HG03103 (cell line): ENCODE results near the gene CSNK1G3.
"Not testable (repeated sequence)": the region's sequence is repeated elsewhere in the genome, so short reads cannot be mapped to it uniquely, and the experiment has no call there.

ENCODE experiments used
- ATAC-seq: cut with Tn5 transposase; IDR thresholded peaks from one replicate; pipeline ENCODE4 v1.9.1; 2021; ENCODE audit warnings: low read depth; ENCODE audit not compliant: unreplicated experiment

CSNK1G3 gene

DNA sequence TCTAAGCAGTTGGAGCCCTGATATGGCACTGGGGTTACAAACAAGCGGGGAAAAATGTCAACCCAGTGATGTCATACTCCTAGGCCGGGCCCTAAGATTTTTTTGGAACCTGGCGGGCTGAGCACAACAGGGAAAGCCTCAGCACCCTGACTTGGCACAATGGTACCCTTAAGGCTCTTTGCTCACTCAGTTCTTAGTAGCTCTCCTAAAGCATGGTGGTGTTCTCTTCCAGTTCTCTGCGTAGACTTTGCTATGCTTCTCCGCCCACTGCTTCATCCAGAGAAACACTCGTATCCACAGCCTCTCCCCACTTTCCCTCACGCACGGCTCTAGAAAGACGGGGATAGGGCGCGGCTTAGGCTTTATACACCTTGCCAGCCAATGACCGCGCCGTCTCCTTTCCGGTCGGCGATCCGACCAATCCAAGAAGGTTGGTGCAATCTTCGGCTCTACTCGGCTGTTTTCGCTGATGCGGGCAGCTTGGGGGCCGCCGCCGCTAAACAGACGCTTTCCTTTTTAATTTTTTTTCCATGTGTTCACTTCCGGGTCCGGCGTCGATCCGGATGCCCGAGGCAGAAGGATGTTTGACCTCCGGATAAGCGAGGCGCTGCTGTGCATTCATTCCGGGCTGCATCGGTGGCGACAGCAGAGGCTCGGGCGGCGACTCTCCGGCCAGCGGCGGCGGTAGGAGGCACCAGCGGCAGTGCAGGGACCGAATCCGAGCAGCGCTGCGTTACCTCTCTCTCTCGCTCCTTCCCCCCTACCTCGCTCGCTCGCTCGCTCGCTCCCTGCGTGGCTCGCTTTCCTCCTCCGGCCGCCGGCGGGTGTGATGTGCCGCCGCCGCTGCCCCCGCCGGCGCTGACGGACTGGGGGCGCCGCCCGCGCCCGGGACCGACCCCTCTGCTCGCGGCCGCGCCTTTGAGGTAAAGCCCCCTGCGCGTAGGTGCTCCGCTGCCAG lies at the start of gene CSNK1G3:
TSS of gene CSNK1G3 (plus strand) at position 530 of the 958 bp plus-strand sequence. CDS start 33,487 bp downstream, outside the sequence.
- ATAC-seq: peak; percentile 91

DNA sequence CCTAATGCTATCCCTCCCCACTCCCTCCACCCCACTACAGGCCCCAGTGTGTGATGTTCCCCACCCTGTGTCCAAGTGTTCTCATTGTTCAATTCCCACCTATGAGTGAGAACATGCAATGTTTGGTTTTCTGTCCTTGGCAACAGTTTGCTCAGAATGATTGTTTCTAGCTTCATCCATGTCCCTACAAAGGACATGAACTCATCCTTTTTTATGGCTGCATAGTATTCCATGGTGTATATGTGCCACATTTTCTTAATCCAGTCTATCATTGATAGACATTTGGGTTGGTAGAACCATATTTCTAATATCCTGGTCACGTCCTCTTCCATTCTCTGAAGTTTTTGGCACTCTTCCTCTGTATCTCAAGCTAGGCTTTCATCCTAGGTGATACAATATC lies 45.1 kb upstream of the CSNK1G3 start:
- not testable (repeated sequence) for ATAC-seq

DNA sequence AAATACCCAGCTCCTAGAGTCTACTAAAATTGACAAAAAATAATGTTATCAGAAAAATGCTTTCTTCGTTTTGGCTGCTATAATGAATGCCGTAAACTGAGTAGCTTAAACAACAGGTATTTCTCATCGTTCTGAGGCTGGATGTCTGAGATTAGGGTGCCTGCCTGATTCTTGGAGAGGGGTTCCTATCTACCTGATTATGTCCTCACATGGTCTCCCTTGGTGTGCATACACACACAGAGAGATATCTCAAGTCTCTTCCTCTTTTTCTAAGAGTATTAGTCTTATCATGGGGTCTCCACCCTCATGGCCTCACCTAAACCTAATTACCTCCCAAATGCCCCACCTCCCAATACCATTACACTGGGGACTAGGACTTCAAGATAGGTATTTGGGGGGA lies 40.6 kb upstream of the CSNK1G3 start:
- ATAC-seq: no peak

DNA sequence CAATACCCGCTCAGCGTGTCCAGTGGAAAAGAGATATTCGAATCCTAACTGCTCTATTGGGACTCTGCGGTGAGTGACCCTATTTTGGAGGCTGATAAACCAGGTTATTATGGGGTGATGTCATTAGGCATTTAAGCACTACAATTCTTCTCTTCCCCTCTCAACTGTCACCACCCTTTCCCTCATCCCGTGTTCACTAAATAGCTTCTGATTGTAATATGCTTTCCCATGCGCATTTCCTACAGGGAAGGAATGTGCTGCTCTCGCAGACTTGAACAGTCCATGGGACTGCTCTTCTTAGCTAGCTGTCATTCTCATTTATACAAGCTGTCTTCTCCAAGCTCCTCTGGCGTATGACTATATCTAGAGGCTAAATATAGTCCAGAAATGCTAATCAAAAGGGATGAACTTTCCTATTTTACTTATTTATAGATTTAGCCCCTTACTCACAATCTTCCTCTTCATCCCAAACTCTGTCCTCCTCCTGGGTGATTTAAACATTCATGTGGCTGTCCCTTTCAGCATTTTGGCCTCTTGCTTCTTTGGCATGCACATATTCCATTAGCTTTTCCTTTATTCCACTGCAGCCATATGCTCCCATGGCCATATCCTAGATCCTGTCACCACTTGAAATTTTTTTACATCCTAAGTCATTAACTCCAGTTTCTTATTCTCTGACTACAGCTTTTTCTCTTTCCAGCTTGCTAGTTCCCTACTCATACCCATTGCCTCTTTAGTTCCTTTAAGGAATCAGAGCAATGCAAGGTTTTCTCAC lies 39.6 kb upstream of the CSNK1G3 start:
- no peak for ATAC-seq

DNA sequence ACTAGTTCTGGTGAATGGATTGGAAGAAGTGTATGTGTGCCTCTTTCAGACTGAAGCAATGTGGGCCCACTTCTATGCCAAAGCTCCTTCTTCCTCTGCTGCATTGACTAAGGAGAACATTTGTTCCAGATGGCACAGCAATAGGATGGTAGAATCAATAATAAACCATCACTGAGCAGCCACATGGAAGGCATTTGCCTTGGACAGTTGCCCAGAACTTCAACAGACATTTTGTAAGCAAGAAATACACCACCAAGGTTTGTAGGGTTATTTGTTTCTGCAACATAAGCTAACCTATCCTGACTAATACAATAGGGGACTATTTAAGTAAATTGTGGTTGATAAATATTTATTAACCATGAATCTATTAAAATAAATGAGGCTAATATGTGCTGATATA lies 37.7 kb upstream of the CSNK1G3 start:
- ATAC-seq: no peak

DNA sequence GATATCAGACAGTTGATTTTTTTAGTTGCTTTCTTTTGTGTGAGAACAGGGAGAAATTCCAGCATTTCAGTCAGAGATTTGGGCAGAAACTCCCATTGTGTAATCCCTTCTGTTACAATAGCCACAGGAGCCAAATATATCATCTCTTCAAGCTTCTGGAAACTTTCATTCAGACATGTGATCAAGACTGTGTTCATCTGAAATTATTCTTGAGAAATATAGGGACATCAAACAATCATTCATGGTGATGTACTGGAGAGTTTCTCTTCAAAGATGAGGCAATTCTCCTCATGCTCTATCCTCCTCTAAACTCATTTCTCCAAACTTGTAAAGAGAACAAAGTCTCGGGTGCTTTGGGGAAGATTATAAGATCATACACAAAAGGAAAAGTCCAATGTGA lies 35.2 kb upstream of the CSNK1G3 start:
- no peak for ATAC-seq

DNA sequence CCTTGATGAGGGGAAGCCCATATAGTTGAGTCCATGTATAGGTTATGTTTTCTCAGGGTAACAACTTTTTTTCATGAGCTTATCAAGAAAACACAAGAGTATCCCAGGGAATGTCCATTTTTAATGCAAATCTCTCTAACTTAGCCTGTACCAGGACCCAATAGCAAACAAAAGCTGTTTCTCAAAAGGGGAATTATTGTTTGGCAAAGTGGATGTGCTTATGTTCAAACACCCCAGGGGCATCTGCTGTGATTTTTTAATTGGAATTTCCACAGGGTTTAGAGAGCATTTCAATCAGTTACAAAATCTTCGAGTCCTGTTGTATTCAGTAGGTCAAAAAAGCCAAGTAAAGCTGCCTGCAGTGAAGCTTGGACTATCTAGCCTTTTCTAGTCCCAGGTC lies 33.4 kb upstream of the CSNK1G3 start:
- ATAC-seq: no peak

DNA sequence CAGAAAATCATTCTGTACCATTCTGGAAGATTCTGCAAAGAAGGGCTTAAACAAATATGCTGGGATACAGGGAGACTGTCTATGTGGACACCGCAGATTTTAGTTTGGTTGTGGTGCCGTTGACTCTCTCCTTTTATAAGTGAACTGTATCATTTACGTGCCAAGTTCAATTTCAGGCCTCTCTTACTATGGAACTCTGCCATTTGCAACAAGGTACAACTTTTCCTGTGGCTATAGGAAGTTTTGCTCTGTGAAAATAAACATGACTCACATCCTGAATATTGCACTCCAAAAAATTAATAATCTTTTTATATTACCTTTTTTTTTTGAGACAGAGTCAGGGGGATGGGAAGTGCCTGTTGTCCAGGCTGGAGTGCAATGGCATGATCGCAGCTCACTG lies 29.7 kb upstream of the CSNK1G3 start:
- no peak for ATAC-seq

DNA sequence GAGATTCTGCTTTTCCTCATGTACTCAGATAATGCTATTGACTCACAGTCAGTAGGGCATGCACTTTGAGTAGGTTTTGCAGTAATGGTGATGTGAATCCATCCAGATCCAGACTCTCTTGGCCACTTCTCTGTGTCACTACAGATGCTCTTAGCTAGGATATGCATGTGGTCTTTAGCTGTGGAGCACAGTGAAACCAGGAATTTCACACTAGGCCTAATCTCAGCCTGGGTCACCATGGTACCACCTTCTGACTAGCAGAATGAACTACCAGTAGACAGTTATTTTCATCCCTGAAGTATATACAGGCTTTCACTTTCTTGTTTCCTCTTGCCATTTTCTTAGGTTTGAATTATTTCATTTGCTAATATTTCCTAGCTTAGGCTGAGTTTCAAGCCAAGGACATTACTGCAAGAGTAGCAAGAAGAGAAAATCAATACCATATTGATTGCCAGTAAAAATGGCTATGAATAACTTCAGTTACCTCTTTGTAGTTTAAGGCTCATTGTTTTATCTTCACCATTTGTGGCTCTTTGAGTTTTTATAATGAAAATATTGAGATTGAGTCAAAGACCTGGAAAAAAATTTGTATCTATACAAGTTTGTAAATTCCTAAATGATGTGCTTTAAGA lies 28.4 kb upstream of the CSNK1G3 start:
- ATAC-seq: no peak

DNA sequence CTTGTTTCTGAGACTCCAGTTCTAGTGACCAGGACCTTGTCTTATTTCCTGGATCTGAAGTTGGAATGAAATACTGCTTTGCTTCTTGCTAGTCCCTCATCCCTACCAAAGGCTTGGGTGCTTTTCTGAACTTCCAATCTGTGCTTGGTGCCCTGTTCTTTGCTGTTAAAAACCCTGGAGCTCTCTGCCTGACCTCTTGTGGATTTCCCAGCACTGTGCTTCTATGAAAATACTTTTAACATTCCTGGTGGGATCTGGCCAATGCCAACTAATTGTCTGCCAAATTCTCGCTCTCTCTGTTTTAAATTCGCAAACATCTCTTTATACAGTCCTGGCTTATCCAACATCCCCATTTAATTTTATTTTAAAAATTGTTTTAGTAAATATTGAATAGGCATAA lies 26.7 kb upstream of the CSNK1G3 start:
- no peak for ATAC-seq

DNA sequence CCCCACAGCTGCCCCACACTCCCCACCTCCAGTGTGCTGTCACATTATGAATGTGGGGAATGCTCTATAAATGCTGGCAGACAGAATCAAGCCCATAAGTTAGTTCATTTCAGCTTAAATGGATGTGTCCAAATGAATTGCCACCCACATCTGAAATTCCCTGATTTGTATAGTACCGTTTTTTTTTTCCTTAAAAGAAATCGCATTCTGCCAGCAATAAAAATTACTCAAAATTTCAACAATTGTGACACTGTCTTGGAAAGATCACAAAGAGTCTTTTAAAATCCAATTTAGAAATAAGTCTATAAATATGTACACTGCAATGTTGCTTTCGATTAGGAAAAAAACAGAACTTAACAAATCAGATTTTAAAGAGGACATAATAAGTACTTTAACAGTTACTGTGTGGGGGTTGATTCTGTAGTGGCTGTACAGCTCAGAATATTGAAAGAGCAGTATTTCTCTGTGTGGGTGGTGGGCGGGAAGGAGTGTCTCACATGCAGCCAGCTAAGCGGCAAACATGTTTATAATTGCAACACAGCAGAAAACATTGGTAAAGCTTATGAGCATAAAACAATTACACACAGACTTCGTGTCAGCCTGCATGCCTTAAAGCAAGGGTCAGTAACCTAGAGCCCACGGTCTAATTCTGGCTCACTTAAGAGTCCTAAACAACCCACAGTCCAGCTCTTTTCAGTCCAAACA lies 24.9 kb upstream of the CSNK1G3 start:
- no peak for ATAC-seq

DNA sequence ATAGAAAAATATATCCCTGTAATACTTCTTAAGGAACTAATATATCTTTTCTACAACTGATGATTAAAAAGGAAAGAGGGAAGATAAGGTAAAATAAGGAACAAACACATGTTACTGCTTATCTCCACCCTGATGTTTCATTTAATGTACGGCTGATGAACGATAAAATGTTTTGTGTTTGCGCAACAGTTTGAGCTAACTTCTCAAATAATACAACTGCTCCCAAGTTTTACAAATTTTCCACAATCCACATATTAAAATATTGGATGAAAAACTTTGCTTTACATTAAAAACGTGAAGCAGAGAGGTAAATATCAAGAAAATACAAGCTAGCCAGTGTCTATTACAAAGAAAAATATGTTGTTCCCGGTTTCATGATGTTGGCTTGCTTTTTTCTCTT lies 21.0 kb upstream of the CSNK1G3 start:
- ATAC-seq: no peak

DNA sequence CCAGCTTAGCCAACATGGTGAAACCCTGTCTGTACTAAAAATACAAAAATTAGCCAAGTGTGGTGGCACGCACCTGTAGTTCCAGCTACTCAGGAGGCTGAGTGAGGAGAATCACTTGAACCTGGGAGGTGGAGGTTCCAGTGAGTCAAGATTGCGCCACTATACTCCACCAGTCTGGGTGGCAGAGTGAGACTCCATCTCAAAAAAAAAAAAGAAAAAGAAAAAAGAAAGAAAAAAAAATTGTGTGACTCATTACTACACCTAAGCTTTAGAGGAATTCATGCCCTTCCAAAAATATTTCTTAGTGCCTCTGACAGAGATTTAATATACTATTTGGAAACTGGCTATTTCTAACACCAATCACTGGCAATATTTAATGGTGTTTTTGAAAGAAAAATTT lies 16.8 kb upstream of the CSNK1G3 start:
- ATAC-seq: not testable (repeated sequence)

DNA sequence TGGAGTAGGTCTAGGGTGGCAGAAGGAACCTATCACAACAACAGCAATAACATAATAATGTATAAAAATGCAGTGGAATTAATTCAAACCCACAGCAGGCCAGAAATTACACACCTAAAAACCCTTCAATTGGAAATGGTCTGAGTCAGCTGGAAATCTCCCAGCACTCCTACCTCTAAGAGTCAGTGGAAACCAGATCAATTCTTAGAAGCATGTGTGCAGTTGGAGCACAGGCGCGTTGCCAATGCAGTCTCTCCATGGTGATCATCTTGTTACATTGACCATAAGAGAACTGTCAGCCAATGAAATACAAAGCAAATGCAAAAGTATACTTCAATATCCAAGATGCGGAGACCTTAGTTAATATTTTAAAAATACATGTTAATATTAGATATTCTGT lies 15.1 kb upstream of the CSNK1G3 start:
- no peak for ATAC-seq

DNA sequence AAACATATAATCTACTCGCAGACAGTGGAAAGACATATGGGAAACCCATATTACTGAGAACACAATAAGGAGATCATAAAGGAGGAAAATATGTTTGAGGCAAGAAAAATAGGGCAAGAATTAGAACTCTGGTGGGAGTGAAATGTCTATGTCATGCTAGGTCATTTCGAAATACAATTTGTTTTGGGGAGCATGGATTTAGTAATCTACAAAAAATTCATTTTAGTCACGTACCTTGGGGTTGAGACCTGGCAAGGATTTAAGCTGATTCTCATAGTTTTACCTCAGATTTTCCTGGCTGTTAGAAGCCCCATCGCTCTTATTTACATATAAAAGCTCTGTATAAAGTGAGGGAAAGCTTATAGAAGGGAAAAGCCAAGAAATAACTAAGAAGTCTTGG lies 11.5 kb upstream of the CSNK1G3 start:
- ATAC-seq: no peak

DNA sequence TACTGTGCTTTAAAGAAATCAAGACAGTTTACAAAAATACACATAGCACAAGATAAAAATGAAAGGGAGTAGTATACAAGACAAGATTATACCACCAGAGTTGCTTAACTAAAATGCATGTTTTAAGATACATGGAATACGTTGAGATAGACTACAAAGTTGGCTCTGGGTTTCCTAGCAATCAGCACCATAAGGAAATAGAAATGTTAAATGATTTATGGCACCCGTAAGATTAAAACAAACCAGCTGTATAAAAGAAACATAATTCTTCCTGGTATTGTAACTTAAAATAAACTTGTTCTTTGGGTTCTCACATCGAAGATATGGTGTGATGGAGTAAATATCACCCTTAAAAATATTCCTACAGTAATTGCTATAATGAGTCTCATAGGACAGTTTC lies 9.9 kb upstream of the CSNK1G3 start:
- ATAC-seq: no peak

DNA sequence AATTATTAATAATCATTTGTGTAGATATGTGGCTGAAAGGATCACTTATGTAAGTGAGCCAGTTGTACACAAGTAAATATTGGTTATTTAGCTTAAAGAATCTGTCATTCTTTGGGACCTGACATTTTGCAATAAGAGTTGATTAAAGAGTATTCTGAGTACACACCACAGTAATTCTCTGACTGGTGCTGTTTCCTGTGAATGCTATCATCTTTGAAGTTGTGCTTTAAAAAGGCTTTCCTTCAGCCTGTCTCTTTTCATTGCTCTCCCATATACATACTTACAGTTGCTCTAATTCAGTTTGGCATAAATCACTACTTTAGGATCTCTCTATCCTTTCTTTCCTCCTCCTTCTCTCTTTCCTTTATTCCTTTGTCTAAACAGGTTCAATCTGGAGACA lies 8.7 kb upstream of the CSNK1G3 start:
- no peak for ATAC-seq

DNA sequence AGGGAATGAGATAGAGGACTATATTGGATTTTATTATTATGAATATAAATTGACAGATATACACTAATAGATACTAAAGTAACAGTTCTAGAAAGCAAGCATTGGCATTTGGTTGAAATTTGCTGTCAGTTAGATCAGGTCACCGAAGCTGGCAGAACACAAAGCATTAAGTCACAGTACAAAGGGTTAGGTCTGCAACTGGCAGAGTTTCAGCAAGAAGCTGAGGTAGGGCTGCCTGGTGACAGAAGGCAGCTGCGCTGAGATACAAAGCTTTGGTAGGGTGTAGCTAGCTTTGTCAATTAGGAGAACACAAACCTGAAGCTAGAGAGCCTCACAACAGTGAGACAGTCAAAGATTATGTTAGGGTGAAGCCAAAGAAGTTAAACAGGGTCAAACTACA lies 6.3 kb upstream of the CSNK1G3 start:
- ATAC-seq: no peak

DNA sequence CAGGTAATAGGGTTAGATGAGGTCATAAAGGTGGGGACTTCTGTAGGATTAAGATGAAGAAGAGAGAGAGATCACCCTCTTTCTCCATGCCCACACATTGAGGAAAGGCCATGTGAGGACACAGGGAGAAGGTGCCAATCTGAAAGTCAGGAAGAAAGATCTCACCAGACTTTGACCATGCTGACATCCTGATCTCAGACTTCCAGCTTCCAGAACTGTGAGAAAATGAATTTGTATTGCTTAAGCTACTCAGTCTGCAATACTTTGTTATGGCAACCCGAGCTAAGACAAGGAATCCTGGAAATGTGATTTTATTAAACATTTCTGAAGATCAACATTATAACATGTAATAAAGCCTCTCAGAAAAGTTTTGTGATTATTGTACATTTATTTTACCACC lies 3.5 kb upstream of the CSNK1G3 start:
- no peak for ATAC-seq

DNA sequence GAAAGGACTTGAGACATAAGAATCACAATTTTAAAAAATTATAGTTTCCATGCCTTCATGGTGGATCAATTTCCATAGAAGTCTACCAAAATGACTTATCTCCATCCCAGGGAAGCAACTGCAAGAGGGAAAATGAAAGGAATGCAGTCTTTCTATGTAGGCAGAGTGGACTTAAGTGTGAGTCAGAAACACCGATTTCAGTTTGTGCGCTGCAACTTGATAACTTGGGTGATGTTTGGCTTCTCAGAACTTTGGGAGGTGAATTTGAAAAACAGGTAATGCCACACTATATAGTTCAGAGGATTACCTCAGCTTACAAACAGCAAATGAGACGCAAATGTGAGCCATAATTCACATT lies 708 bp upstream of the CSNK1G3 start:
- no peak for ATAC-seq
